T-helper 2 cell treated with Interferon-gamma antibody and Interleukin-4, amounts not matched to agents 100 ng/mL and 5 ng/mL, for 36 hours (primary cell): Measurements from ENCODE around the gene NMNAT3. TPM values are rescaled to one million over a fixed set of nuclear protein-coding genes. Genes with fewer than 3 reads are reported as not detected.
"Not testable (repeated sequence)": the region's sequence is repeated elsewhere in the genome, so short reads cannot be mapped to it uniquely, and the experiment has no call there.

Experiments
- intact Hi-C: fragments of 100-400 bp; cut with micrococcal nuclease; formaldehyde crosslinking; loops from one replicate; pipeline ENCODE4 v1.15.1; 2023
- total RNA-seq: library from RNA; stranded (reverse); gene quantifications from 2 replicates; pipeline ENCODE4 v1.2.3, GENCODE V29; 2022

Gene NMNAT3
- total RNA-seq, 1 donor from 2014 or later: 0.80 TPM

DNA sequence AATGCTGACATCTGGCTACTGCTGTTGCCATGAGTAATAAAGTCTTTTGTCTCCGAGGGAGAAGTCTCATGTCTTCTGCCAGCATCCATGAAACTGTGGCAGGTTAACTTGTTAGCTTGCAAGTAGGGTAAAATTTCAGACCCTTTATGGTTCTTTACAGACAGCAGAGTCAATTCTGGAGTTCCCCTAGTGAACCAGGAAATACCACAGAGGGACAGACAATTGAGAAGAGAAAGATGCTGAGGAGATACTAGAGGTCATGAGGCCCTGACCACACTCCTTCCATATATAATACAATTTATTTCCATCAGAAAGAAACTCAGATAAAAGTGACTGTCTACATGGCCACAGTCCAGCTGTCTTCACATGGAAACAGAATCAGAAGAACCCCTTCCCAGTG lies 38.1 kb downstream of the NMNAT3 start:
- intact Hi-C loops: no loop called here

- intact Hi-C loops: no loop called here
Measured at GRCh38 chr3:139638518-139638917, 39.3 kb downstream of the NMNAT3 start.

GRCh38 chr3:139636511-139636910 lies 41.3 kb downstream of the NMNAT3 start:
- intact Hi-C loops: no loop called here

DNA sequence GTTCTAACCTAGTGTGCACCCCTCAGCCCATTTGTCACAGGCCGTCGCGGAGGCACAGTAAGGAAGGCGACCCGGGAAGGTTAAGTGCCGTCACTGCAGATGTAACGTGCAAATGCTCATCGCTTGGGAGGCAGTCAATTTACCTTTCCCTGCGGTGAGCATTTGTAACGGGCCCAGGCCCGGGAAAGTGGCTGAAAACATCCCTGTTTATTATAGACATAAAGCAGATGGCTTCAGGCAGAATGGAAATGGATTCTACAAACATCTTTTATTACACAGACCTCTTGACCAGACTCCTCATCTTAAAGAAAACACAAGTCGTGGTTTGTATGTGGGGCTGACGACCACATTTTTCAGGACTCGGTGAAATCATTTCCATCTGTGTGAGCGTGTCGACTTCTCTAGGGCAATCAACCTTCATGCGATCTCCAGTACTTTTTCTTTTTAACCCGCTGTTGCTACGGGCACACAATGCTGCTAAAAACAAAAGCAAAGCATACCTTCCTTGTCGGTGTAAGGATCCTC lies 43.6 kb downstream of the NMNAT3 start:
- intact Hi-C loops: no loop called here

GRCh38 chr3:139633511-139633910 lies 44.3 kb downstream of the NMNAT3 start:
- intact Hi-C loops: no loop called here

DNA sequence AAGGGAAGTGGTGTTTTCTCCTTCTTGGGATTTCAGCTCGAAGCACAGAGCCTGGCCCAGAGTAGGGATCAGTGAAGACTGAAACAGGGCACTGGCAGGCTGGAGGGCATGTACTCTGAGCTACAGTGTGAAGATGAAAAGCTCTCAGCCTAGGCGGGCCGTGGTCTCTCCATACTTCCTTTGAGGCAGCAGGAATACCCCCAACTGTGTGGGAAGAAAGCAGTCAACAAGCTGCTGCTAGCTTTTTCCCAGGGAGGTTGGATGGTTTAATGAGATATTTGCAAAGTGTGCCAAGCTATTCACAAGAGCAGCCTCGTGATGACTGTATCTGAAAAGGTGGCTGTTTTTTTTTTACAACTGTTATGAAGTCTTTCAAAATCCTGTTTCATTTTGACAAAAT lies 47.2 kb downstream of the NMNAT3 start:
- intact Hi-C loops: no loop called here

DNA sequence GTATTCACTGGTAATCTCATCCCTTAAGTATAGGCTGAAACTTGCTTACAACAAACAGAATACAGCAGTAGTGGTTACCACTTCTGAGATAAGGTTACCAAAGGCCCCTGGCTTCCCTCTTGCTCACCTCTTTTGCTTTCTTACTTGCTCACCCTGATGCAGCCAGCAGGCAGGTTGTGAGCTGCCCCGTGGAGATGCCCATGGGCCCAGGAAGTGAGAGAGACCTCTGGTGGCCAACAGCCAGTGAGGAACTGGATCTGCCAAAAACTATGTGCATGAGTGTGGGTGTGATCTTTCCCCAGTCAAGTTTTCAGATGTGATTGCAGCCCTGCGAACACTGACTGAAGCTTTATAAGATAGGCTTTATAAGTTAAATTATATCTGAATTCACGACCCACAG lies 48.7 kb downstream of the NMNAT3 start:
- intact Hi-C loops: loop anchor here (1.0 kb wide), 1 partner anchor 202 kb away; no protein-coding TSS in a partner anchor

- intact Hi-C loops: no loop called here
Measured at GRCh38 chr3:139627759-139628158, 50.0 kb downstream of the NMNAT3 start.

GRCh38 chr3:139620438-139620837 lies 57.3 kb downstream of the NMNAT3 start:
- intact Hi-C loops: no loop called here

GRCh38 chr3:139619484-139619883 lies 58.3 kb downstream of the NMNAT3 start:
- intact Hi-C loops: no loop called here

DNA sequence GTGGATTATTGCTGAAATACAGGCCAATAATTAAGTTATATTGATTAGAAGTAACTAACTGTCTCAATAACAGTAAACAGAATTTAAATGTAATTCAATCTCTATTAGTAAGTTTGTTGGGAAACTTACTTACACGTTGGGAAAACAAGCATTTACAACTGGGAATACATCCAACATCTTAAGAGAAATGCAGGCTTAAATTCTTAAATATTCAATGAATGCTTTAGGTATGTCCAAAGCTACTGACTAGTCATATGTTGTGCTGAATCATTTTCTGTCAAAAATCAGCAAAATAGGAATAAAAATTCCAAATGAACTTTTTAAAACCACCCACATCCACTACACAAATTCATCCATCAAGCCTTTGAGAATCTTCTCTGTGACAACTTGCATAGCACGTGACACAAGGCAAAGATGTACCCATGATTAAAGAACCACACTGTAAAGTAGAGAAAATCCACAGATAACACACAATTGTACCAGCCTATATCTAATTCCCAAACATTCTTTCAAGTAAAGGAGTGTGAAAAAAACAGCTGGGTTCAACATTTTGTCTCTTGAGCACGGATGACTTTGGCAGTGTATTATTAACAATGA lies 60.0 kb downstream of the NMNAT3 start:
- intact Hi-C loops: no loop called here

- intact Hi-C loops: no loop called here
Measured at GRCh38 chr3:139611528-139611927, 66.2 kb downstream of the NMNAT3 start.

DNA sequence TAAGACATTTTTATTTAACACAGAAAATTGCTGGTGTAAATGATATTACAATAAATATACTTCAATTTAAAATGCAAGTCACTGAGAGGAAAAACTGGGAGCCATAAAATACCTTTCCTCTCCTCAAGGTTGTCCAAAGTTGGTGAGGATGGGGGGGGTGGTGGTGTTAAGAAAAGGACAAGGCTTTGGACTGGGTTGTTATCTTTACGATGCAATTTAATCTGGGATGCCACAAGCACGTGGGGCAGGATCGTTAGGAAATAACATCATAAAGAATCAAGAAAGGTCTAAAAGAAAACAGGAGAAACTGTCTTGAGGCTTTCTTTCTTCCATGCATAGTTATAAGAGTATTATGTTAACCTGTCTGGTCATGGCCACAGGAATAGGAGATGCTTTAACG lies 66.9 kb downstream of the NMNAT3 start:
- intact Hi-C loops: no loop called here

DNA sequence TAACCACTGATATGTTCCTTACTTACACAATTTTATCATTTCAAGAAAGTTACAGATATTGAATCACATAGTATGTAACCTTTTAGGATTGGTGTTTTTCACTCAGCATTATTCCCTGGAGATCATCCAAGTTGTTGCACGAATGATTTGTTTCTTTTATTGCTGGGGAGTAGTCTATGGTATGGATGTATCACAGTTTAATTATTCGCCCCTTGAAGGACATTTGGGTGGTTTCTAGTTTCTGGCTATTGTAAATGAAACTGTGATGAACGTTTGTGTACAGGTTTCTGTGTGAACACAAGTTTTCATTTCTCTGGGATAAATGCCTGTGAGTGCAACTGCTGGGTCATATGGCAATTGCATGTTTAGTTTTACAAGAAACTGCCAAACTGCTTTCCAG lies 68.8 kb downstream of the NMNAT3 start:
- intact Hi-C loops: no loop called here

DNA sequence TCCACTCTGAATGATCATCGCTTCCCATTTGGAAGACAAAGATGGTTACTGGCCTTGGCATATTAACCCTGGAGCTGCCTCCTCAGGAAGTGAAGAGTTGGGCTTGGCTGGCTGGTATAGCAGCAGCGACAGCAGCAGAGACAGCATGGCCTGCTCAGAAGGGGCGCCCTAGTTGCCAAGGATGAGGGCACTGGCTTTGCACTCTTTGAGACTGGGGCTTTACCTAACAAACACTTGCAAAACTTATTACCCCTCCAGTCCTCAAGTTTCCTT lies 69.7 kb downstream of the NMNAT3 start:
- intact Hi-C loops: no loop called here

DNA sequence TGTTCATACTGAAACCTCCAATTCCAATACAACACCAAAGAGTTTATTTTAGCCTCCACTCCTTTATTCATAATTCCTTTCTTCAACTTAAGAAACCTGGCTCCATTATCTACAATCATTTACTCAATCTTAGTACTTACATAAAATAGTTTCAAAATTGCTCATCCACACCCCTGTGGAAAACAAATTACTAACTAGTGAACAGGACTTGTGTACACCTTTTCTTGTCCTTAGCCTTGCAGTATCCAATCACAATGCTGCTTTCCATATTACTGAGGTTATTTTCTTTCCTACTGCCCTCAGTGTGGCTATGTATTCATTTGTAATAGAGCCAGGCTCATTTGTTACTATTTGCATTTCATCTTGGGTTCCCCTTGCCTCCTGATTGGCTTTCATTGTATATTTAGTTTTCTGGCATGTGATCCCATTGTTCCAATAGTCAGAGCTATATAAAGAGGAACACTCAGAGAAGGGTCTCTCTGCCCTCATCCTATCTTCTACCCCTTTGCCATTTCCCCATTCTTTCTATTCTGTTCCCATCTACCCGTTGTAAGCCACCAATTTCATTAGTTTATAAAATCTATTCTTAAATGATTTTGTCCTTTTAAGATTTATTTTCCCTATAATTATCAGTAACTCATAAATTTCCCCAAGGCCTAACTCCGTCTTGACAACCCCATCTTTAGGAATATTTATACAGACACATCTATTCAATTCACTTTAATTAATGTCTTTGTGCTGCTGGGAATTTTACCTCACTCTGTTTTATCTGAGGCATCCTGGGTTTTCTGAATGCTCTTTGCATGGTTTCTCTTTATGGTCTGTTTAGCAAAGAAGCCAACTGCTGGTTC lies 70.3 kb downstream of the NMNAT3 start:
- intact Hi-C loops: no loop called here

DNA sequence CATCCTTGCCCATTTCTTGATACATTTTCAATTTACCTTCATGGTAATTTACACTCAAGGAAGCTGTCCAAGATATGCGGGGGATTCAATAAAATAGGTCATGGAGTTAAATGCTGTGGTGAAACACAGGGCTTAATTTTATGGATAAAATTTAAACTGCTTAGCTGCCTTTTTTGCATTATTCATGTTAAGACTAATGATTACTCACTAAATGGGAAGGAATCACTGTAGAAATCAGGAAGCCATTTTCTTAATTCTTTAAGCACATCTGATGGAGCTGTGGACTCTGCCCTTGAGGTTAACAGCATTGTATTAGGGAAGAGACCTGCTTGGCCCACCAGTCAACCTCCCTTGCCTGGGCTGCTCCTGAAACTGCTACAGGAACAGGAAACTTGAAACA lies 75.8 kb downstream of the NMNAT3 start:
- intact Hi-C loops: no loop called here

GRCh38 chr3:139601191-139601961 lies 76.4 kb downstream of the NMNAT3 start:
- intact Hi-C loops: no loop called here

- intact Hi-C loops: no loop called here
Measured at GRCh38 chr3:139597947-139598346, 79.8 kb downstream of the NMNAT3 start.

- intact Hi-C loops: not testable (repeated sequence)
Measured at GRCh38 chr3:139591186-139591585, 86.6 kb downstream of the NMNAT3 start.

- intact Hi-C loops: no loop called here
Measured at GRCh38 chr3:139588450-139588849, 89.3 kb downstream of the NMNAT3 start.

DNA sequence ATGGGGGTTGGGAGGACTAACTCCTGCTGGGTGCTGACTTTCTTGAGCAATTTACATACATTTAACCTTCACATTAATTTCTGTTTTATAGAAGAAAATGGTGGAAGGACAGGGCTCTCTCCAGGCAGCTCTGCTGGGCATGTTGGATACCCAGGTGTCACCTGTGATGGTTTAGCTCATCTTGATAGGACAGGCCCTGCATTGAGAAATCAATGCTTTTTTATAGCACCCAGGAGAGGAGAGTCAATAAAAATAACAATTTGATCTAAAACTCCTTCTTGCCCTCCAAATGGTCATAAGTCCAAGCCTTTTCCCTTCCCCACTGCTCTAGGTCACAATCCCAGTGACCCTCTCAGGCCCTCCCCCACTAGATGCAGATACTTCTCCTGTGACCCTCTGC lies 90.0 kb downstream of the NMNAT3 start:
- intact Hi-C loops: no loop called here
